ENCODE data around the gene C7orf33. TPM values are rescaled to one million over a fixed set of nuclear protein-coding genes. Genes with fewer than 3 reads are reported as not detected.
A peak's percentile ranks its signal among the peaks of the same experiment; 100 is the strongest.

Gene C7orf33
- total RNA-seq, 1 experiment from 2014 or later, result not detected

DNA sequence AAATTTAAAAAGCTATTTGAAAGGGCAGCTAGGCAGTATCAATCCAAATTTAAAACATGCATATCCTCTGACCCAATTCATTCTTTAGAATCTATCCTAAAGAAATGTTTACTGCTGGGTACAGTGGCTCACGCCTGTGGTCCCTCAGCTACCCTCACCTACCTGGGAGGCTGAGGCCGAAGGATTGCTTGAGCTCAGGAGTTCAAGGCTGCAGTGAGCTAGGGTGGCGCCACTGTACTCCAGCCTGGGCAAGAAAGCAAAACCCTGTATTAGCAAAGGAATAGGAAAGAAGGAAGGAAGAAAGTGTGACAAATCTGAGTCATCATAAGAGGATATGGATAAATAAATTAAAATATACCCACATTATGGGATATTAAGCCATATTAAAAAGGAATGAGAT is 36.3 kb downstream of the C7orf33 start:
- DNase-seq (ENCODE audit: low spot score), result no peak

DNA sequence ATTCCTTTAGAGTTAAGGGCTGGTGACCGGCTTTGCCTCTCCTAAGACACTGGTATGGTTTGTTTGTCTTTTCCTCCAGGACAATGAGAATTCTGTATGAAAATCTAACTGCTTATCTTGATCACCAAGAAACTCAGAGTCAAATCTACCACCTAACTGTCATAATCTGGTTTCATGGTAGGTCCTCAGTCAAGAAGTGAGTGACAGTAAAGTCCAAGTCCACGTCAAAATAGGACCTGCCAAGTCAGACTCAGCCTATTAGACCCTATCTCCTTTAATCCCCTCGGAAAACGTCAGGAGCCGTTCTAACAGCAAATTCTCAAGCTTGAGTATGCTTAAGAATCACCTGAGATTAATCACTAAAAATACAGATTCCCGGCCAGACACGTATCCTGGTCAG is 37.4 kb downstream of the C7orf33 start:
- DNase-seq (ENCODE audit: low spot score), result no peak

DNA sequence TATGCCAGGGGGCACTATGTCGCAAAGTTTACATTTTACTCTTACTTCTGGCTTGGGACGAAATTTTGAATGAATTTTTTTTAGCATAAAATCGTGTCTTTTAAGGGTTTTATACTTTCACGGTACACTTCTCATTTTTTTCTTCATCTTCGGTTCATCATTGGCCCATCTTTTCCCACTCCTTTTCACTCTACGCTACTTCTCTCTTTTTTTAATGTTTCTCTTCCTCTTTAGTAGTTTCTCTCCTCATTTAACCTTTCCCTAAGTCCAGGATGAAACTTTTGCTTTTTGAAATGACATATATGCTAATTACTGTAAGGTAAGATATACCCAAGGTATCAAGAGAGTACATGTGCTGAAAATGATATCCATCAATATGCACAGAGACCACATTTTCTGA is 39.5 kb downstream of the C7orf33 start:
- DNase-seq (ENCODE audit: low spot score), result no peak

DNA sequence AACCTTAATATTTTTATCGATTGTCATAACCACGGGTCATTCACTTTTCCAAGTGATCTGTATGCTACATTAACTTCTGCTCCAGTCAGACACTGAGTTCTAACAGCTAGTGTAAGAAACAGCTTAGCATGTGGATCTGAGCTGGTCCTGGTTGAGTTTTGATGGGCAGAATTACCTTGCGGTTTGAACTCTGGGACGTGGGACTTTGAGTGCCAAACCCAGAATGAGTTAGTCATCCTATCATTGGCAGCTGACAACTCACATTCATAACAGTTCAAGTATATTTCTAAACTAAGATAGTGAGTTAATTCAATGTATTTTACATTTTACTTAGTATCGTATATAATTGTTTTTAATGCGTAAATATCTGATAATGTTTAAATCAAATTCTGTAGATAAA is 43.2 kb downstream of the C7orf33 start:
- DNase-seq (ENCODE audit: low spot score), result no peak

DNA sequence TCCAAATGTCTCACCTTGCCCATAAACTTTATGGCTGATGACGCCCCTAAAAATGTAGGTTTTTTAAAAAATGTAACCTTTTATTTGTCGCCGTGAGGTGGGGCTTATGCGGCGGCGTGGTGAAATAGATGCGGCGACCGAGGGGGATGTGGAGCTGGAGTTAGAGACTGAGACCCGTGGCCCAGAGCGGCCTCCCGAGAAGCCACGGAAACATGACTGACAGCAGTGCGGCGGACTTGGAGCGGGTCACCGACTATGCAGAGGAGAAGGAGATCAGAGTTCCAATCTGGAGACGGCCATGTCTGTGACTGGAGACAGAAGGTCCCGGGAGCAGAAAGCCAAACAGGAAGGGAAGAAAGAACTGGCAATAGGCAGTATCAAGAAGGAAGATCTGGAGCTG is 46.5 kb downstream of the C7orf33 start:
- no peak for DNase-seq (ENCODE audit: low spot score)

DNA sequence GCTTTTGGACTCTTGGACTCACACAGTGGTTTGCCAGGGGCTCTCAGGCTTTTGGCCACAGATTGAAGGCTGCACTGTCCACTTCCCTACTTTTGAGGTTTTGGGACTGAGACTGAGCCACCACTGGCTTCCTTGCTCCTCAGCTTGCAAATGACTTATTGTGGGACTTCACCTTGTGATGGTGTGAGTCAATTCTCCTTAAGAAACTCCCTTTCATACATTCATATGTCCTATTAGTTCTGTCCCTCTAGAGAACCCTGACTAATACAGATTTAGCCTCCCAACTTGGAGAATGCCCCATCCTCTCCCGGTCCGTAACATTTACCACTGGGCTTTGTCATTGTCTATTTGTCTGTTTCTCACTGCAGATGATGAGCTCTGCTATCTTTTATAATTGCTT is 55.3 kb downstream of the C7orf33 start:
- no peak for DNase-seq (ENCODE audit: low spot score)

DNA sequence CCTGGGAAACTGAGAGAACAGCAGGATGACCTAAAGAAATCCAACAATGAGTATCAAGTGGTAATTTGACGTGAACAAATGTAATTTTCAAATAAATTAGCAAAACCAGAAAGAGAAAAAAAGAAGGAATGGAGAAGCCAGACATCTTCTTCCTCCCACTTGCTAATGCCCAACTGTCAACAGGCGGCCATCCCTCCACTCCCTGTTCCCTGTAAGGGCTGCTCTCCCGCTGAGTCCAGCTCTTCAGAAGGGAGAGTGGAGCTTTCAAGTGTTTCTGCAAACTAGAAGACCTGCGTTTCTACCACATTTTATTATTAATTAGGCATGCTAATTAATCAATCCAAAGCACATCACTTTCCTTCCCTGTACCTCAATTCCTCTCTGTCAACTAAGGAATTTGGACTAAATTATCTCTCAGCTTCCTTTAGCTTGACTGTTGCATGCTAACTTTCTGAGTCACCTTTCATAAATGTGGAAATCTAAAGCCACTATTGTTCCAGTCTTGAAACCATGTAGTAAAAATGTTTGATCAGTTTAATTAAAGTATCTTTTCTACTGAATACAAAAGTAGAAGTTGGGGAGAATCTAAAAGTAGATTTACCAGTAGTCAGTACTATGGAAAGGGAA is 59.8 kb downstream of the C7orf33 start:
- peak; percentile 82 for DNase-seq (ENCODE audit: low spot score)

DNA sequence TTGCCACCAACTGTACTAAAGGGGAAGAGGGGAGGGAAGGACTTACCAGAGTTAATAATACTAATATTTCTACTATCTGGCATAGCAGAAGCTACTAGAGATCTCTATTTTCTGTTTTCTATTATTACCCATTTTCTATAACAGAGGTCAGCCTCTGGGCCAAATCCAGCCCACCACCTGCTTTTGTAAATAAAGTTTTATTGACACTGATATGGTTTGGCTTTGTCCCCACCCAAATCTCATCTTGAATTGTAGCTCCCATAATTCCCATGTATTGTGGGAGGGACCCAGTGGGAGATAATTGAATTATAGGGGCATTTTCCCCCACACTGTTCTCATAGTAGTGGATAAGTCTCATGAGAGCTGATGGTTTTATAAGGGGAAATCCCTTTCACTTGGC is 62.2 kb downstream of the C7orf33 start:
- no peak for DNase-seq (ENCODE audit: low spot score)

DNA sequence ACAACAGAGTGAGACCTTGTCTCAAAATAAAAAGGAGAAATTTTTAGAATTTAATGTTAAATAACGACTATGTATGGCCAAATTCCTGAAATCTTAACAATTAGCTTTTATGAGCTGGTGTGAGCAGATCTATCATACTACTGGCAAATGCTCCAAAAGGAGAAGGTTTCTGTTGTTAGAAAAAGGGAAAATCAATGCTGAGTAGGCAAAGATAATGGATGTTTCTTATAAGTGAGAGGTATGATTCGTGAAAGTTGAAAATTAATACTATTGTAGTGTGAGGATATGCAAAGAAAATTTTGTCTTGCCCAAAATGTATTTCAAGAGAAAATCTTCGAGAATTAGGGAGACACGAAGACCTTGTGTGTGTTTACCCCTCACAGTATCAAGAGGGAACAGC is 67.4 kb downstream of the C7orf33 start:
- DNase-seq (ENCODE audit: low spot score), result no peak

DNA sequence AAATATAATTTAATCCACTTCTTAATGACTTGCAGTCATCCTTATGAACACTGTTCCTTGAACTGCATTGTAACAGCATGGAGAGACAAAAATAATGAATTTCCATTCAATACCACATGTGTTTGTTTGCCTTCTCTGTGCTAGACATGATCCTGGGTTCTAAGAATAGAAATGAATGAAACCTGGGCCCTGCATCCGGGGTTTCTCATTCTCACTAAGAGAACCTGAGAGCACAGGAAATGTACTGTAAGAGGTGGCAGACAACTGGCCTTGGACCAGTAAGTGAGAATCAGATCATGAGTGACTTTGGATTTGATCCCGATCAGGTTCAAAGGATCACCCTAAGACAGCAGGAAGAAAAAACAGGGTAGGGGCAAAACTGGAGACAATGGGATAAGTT is 70.9 kb downstream of the C7orf33 start:
- no peak for DNase-seq (ENCODE audit: low spot score)

DNA sequence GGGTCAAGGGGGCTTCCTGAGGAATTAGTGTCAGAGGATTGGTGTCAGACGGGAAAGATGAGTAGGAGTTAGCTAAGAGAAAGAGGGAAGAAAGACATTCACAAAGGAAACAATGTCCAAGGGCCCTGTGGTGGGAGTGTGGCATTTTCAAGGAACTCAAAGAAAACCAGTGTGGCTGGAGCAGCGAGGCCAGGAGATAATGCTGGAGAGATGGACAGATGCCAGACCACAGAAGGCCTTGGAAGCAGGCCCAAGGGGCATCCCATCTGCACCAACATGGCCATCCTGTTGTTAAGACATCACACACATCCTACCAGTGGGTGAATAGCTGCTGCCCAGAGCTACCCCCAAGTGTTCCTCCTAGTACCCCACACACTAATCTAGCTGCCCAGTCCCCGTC is 72.1 kb downstream of the C7orf33 start:
- DNase-seq (ENCODE audit: low spot score), result peak; percentile 61

DNA sequence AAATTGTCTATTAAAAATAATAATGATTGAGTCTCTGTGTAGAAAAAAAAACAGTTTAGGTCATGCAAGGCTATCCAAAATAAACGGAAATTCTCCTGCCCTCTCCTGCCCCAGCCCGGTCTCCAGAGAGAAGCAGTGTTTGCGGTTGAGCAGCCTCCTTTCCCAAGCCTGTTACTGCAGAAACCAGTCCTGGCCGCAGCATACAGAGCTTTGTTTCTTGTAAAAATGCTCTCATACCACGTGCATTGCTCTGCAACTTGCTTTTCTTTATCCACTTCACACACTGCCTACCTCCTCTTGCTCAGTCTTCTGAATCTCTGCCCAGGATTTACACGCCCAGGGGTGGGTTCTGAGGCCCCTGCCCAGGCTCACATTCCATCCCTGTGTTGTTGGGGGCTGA is 73.8 kb downstream of the C7orf33 start:
- no peak for DNase-seq (ENCODE audit: low spot score)

DNA sequence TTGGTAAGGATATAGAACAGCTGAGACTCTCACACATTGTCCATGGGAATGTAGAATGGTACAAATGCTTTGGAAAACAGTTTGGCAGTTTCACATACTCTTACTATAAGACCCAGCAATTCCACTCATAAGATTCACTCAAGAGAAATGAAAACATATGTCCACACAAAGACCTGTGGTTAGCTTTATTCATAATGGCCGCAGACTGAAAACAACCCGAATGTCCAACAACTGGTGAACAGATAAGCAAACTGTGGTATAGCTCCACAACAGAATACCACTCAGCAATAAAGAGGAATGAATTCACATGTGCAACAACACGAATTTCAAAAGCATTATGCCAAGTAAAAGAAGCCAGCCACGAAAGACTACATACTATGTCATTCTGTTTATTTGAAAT is 74.7 kb downstream of the C7orf33 start:
- DNase-seq (ENCODE audit: low spot score), result no peak

Other genes starting within 250 kb of the C7orf33 start
- 51.1 and 57.4 TPM in 2 replicates for gene CUL1, start 108.1 kb downstream of the C7orf33 start, total RNA-seq (2014; rRNA removed; shearing (Covaris generic))